GM19023 (cell line): Measurements from ENCODE around the gene NR6A1.
"Not testable (repeated sequence)": the region's sequence is repeated elsewhere in the genome, so short reads cannot be mapped to it uniquely, and the experiment has no call there.

Experiments used
- ATAC-seq: cut with Tn5 transposase; IDR thresholded peaks from one replicate; pipeline ENCODE4 v1.9.1; 2021; ENCODE audit warnings: mild to moderate bottlenecking, moderate library complexity; ENCODE audit not compliant: unreplicated experiment

Gene NR6A1

GRCh38 chr9:124761710-124762109 lies 9.4 kb downstream of the NR6A1 start:
- ATAC-seq: no peak

- no peak for ATAC-seq
These were observed 9.9 kb downstream of the NR6A1 start for GRCh38 chr9:124761196-124761595.

- ATAC-seq: no peak
These were observed 10.4 kb downstream of the NR6A1 start for GRCh38 chr9:124760719-124761118.

GRCh38 chr9:124759327-124759726 lies 11.8 kb downstream of the NR6A1 start:
- ATAC-seq: no peak

- ATAC-seq: no peak
These were observed 12.4 kb downstream of the NR6A1 start for GRCh38 chr9:124758691-124759090.

GRCh38 chr9:124758061-124758460 lies 13.1 kb downstream of the NR6A1 start:
- ATAC-seq: no peak

- no peak for ATAC-seq
These were observed 13.5 kb downstream of the NR6A1 start for GRCh38 chr9:124757616-124758015.

- no peak for ATAC-seq
These were observed 15.1 kb downstream of the NR6A1 start for GRCh38 chr9:124756011-124756410.

- no peak for ATAC-seq
These were observed 16.1 kb downstream of the NR6A1 start for GRCh38 chr9:124755061-124755460.

- no peak for ATAC-seq
These were observed 16.8 kb downstream of the NR6A1 start for GRCh38 chr9:124754289-124754688.

- no peak for ATAC-seq
These were observed 18.1 kb downstream of the NR6A1 start for GRCh38 chr9:124752967-124753366.

- ATAC-seq: no peak
These were observed 21.3 kb downstream of the NR6A1 start for GRCh38 chr9:124749781-124750180.

GRCh38 chr9:124749284-124749683 lies 21.8 kb downstream of the NR6A1 start:
- ATAC-seq: no peak

- no peak for ATAC-seq
These were observed 24.0 kb downstream of the NR6A1 start for GRCh38 chr9:124747065-124747464.

- ATAC-seq: no peak
These were observed 27.3 kb downstream of the NR6A1 start for GRCh38 chr9:124743686-124744348.

- no peak for ATAC-seq
These were observed 28.2 kb downstream of the NR6A1 start for GRCh38 chr9:124742940-124743339.

- no peak for ATAC-seq
These were observed 29.4 kb downstream of the NR6A1 start for GRCh38 chr9:124741662-124742061.

GRCh38 chr9:124741149-124741548 lies 30.0 kb downstream of the NR6A1 start:
- no peak for ATAC-seq

GRCh38 chr9:124739360-124739759 lies 31.8 kb downstream of the NR6A1 start:
- ATAC-seq: no peak

- not testable (repeated sequence) for ATAC-seq
These were observed 33.0 kb downstream of the NR6A1 start for GRCh38 chr9:124738075-124738474.

- no peak for ATAC-seq
These were observed 36.0 kb downstream of the NR6A1 start for GRCh38 chr9:124735121-124735520.

GRCh38 chr9:124734741-124735083 lies 36.4 kb downstream of the NR6A1 start:
- ATAC-seq: not testable (repeated sequence)
